HL-60 (cell line): Measurements from ENCODE around the gene CYP4F22.
A peak's percentile ranks its signal among the peaks of the same experiment; 100 is the strongest.

Experiments
- DNase-seq, 2 experiments: peaks; one replicate each; pipeline ENCODE4 v3.0.0-alpha.2; 2010 to 2020; ENCODE audit warnings: low read depth in 1 of 2, low spot score in 1 of 2
- H3K27ac ChIP-seq: fragments of 250-450 bp; sonication (Bioruptor Pico); replicated peaks from 2 replicates; pipeline ENCODE4 v1.5.1; 2020; ENCODE audit warnings: mild to moderate bottlenecking, moderate library complexity
- H3K27me3 ChIP-seq: fragments of 250-450 bp; sonication (Bioruptor Pico); 2 replicates; pipeline ENCODE4 v1.5.1; 2021; ENCODE audit warnings: mild to moderate bottlenecking, moderate library complexity; ENCODE audit not compliant: insufficient read depth, poor library complexity, severe bottlenecking
- H3K4me3 ChIP-seq: replicated peaks from 2 replicates; pipeline ENCODE4 v1.5.1; 2011; ENCODE audit warnings: mild to moderate bottlenecking, control low read depth, low read length; ENCODE audit not compliant: insufficient read depth
- CTCF ChIP-seq: IDR thresholded peaks from one replicate; pipeline ENCODE4 v1.5.1; 2011; ENCODE audit warnings: low read length, control low read depth, inconsistent platforms; ENCODE audit not compliant: insufficient read depth
- GABPA ChIP-seq: IDR thresholded peaks from 2 replicates; pipeline ENCODE4 v1.6.1; 2012; ENCODE audit warnings: low read depth
- POLR2AphosphoS5 ChIP-seq: IDR thresholded peaks from 2 replicates; pipeline ENCODE4 v1.6.1; 2012; ENCODE audit warnings: low read depth
- REST ChIP-seq: IDR thresholded peaks from 2 replicates; pipeline ENCODE4 v1.6.1; 2012; ENCODE audit warnings: low read depth; ENCODE audit not compliant: insufficient replicate concordance
- SPI1 ChIP-seq: IDR thresholded peaks from 2 replicates; pipeline ENCODE4 v1.6.1; 2012; ENCODE audit warnings: low read depth, mild to moderate bottlenecking, borderline replicate concordance

CYP4F22 gene

GRCh38 chr19:15584541-15585115 is 76.3 kb downstream of the CYP4F22 start:
- peak; percentile 74 to 86 for DNase-seq
- no peak for TF ChIP-seq GABPA
- TF ChIP-seq CTCF = peak; percentile 84
- peak; percentile 29 for TF ChIP-seq REST
- Histone ChIP-seq H3K27ac (no peak overlapping the region), H3K4me3 (peak overlapping the region; percentile 47), H3K27me3 (peaks cover 3% of the 10 kb centered on the region)

GRCh38 chr19:15587663-15588062 is 79.3 kb downstream of the CYP4F22 start:
- peak; percentile 94 for TF ChIP-seq POLR2AphosphoS5
- peak; percentile 99 for TF ChIP-seq SPI1
- TF ChIP-seq CTCF = no peak
- TF ChIP-seq REST = peak; percentile 75
- TF ChIP-seq GABPA = peak; percentile 35; the same call in 1 of the 2 replicates
- peak; percentile 96 to 99 for DNase-seq

GRCh38 chr19:15588265-15588664 is 79.9 kb downstream of the CYP4F22 start:
- H3K27ac ChIP-seq = peak overlapping the region; percentile 88
- no peak for DNase-seq
- TF ChIP-seq REST (no peak), POLR2AphosphoS5 (no peak), CTCF (no peak), GABPA (no peak), SPI1 (no peak)
- no peak overlapping the region for H3K4me3 ChIP-seq
- H3K27me3 ChIP-seq = no peaks in the 10 kb centered on the region

More at GRCh38 chr19:15587663-15588062, 79.3 kb downstream of the CYP4F22 start:
- Histone ChIP-seq H3K4me3 (no peak overlapping the region), H3K27ac (peak overlapping the region; percentile 88), H3K27me3 (no peaks in the 10 kb centered on the region)
